HepG2 (cell line): ENCODE results near the gene GNL2. TPM values are rescaled to one million over a fixed set of nuclear protein-coding genes. Genes with fewer than 3 reads are reported as not detected.
"Not testable (repeated sequence)": the region's sequence is repeated elsewhere in the genome, so short reads cannot be mapped to it uniquely, and the experiment has no call there.

Experiments
- HOXA3 ChIP-seq: sonication (generic); formaldehyde crosslinking; IDR thresholded peaks from 2 replicates; pipeline ENCODE4 v1.5.0; 2020; ENCODE audit warnings: missing genetic modification reagents
- NAIF1 ChIP-seq: sonication (generic); formaldehyde crosslinking; IDR thresholded peaks from 2 replicates; pipeline ENCODE4 v1.5.0; 2020; ENCODE audit warnings: mild to moderate bottlenecking, missing genetic modification reagents, borderline replicate concordance
- SOX13 ChIP-seq, 3 experiments: fragments of 450-650 bp in 1 of 3; sonication (generic) in 1 of 3; formaldehyde crosslinking in 1 of 3; IDR thresholded peaks in 2 of 3; conservative IDR thresholded peaks in 1 of 3; 2 replicates each; pipeline versions ENCODE4 v1.5.0 to v1.6.1; 2016 to 2020; ENCODE audit warnings: antibody characterized with exemption in 1 of 3, mild to moderate bottlenecking in 1 of 3, missing compliant biosample characterization in 1 of 3, missing genetic modification reagents in 1 of 3, moderate library complexity in 1 of 3
- YEATS4 ChIP-seq: sonication (generic); formaldehyde crosslinking; IDR thresholded peaks from 2 replicates; pipeline ENCODE4 v1.4.0; 2020; ENCODE audit warnings: missing genetic modification reagents, borderline replicate concordance
- ZGPAT ChIP-seq: IDR thresholded peaks from 2 replicates; pipeline ENCODE4 v1.6.1; 2016; ENCODE audit warnings: mild to moderate bottlenecking
- ZNF121 ChIP-seq: sonication (generic); formaldehyde crosslinking; IDR thresholded peaks from 2 replicates; pipeline ENCODE4 v1.5.0; 2020; ENCODE audit warnings: mild to moderate bottlenecking, missing genetic modification reagents
- ZNF687 ChIP-seq: sonication (generic); formaldehyde crosslinking; IDR thresholded peaks from 2 replicates; pipeline ENCODE4 v1.5.1; 2020; ENCODE audit warnings: mild to moderate bottlenecking, missing genetic modification reagents, moderate library complexity
- ZNF746 ChIP-seq: sonication (generic); formaldehyde crosslinking; IDR thresholded peaks from 2 replicates; pipeline ENCODE4 v1.8.0; 2022; ENCODE audit warnings: mild to moderate bottlenecking, missing genetic modification reagents
- polyA plus RNA-seq, 8 experiments: library from polyadenylated mRNA; depleted of rRNA in 3 of 8; stranded (reverse) in 7 of 8; unstranded in 1 of 8; fragments of >200 nt; fragmentation: Illumina TruSeq in 4 of 8; extraction: Trizol in 4 of 8; gene quantifications; 2 replicates each; pipeline versions ENCODE4 v1.2.1 to v1.2.3, GENCODE V29; 2011 to 2016; ENCODE audit warnings: low read depth in 4 of 8, missing spikeins in 1 of 8, mixed read lengths in 1 of 8; ENCODE audit not compliant: insufficient read depth in 1 of 8
- total RNA-seq, 5 experiments: library from RNA; depleted of rRNA; stranded (reverse); fragments of >200 nt; fragmentation: Illumina TruSeq; extraction: Trizol; gene quantifications; 2 replicates each; pipeline ENCODE4 v1.2.3, GENCODE V29; 2016; ENCODE audit warnings: low read depth in 1 of 5

GNL2 gene
- total and polyA plus RNA-seq, 2 of the 13 experiments (the other 11 are each of a cell fraction or from before 2014, with no cell fraction given), result 32.1 to 72.1 TPM

GRCh38 chr1:37532418-37533156 is 63.1 kb downstream of the GNL2 start (continued):
- peak; percentile 98 for TF ChIP-seq ZNF121
- peak; percentile 42; the same call in 1 of the 2 replicates for TF ChIP-seq ZNF746 (CRISPR knock-in tag)
- TF ChIP-seq SOX13 (IDR thresholded peaks at IDR 0.05), result not testable (repeated sequence)
- peak in 1 of 2 experiments; percentile 52; a peak in 1 of 4 replicates for TF ChIP-seq SOX13 (CRISPR knock-in tag; conservative IDR thresholded peaks at IDR 0.05 in 1 of 2, IDR thresholded peaks at IDR 0.05 in 1 of 2)
- peak; percentile 47; the same call in 1 of the 2 replicates for TF ChIP-seq NAIF1
- peak; percentile 47 for TF ChIP-seq ZNF687 (CRISPR knock-in tag)
- peak; percentile 42; the same call in 1 of the 2 replicates for TF ChIP-seq HOXA3 (CRISPR knock-in tag)
- TF ChIP-seq ZGPAT (CRISPR knock-in tag), result peak; percentile 51; the same call in 1 of the 2 replicates
- 0 out of 2 replicates have a peak, but pooled peaks have one; percentile 29 for TF ChIP-seq YEATS4 (CRISPR knock-in tag)
